HepG2 (cell line): Measurements from ENCODE around the gene MXRA8. TPM values are rescaled to one million over a fixed set of nuclear protein-coding genes. Genes with fewer than 3 reads are reported as not detected.

Source experiments
- ATF7-NPFF ChIP-seq: sonication (generic); formaldehyde crosslinking; IDR thresholded peaks from 2 replicates; pipeline ENCODE4 v1.8.1; 2023; ENCODE audit warnings: mild to moderate bottlenecking, low read depth, missing genetic modification reagents, moderate library complexity
- E2F1 ChIP-seq: sonication (generic); formaldehyde crosslinking; IDR thresholded peaks from 2 replicates; pipeline ENCODE4 v1.5.0; 2020; ENCODE audit warnings: missing genetic modification reagents
- E2F5 ChIP-seq: sonication (generic); formaldehyde crosslinking; conservative IDR thresholded peaks from 2 replicates; pipeline ENCODE4 v1.4.0; 2020; ENCODE audit warnings: missing genetic modification reagents
- HNRNPK ChIP-seq: fragments of 200-400 bp; formaldehyde crosslinking; IDR thresholded peaks from 2 replicates; pipeline ENCODE4 v1.6.1; 2018; ENCODE audit warnings: low read length, low read depth, moderate library complexity, mild to moderate bottlenecking; ENCODE audit not compliant: poor library complexity, severe bottlenecking
- KAT8 ChIP-seq: IDR thresholded peaks from 2 replicates; pipeline ENCODE4 v1.6.1; 2016; ENCODE audit warnings: missing genetic modification reagents, missing compliant biosample characterization
- NFKB2 ChIP-seq: sonication (generic); formaldehyde crosslinking; IDR thresholded peaks from 2 replicates; pipeline ENCODE4 v1.4.0; 2020; ENCODE audit warnings: missing genetic modification reagents, borderline replicate concordance
- SMARCC2 ChIP-seq: fragments of 450-650 bp; IDR thresholded peaks from 2 replicates; pipeline ENCODE4 v1.6.1; 2017; ENCODE audit warnings: antibody characterized with exemption, mild to moderate bottlenecking
- SOX6 ChIP-seq, 2 experiments: fragments of 450-650 bp in 1 of 2; sonication (generic) in 1 of 2; formaldehyde crosslinking in 1 of 2; IDR thresholded peaks; 2 replicates each; pipeline versions ENCODE4 v1.4.0 to v1.6.1; 2017 to 2020; ENCODE audit warnings: antibody characterized with exemption in 1 of 2, mild to moderate bottlenecking in 1 of 2, missing genetic modification reagents in 1 of 2
- ZMYM4 ChIP-seq: sonication (generic); formaldehyde crosslinking; IDR thresholded peaks from 2 replicates; pipeline ENCODE4 v1.8.1; 2023; ENCODE audit warnings: mild to moderate bottlenecking, missing genetic modification reagents
- ZNF143 ChIP-seq: sonication (generic); formaldehyde crosslinking; IDR thresholded peaks from 2 replicates; pipeline ENCODE4 v1.4.0; 2020; ENCODE audit warnings: missing genetic modification reagents
- ZNF253 ChIP-seq: sonication (generic); formaldehyde crosslinking; IDR thresholded peaks from 2 replicates; pipeline ENCODE4 v1.8.0; 2022; ENCODE audit warnings: mild to moderate bottlenecking, missing genetic modification reagents, borderline replicate concordance
- ZNF350 ChIP-seq: sonication (generic); formaldehyde crosslinking; IDR thresholded peaks from 2 replicates; pipeline ENCODE4 v1.4.0; 2020; ENCODE audit warnings: mild to moderate bottlenecking, low read depth, missing genetic modification reagents, borderline replicate concordance
- ZNF382 ChIP-seq: sonication (generic); formaldehyde crosslinking; IDR thresholded peaks from 2 replicates; pipeline ENCODE4 v1.5.0; 2020; ENCODE audit warnings: missing genetic modification reagents, mild to moderate bottlenecking, borderline replicate concordance
- polyA plus RNA-seq, 8 experiments: library from polyadenylated mRNA; depleted of rRNA in 3 of 8; stranded (reverse) in 7 of 8; unstranded in 1 of 8; fragments of >200 nt; fragmentation: Illumina TruSeq in 4 of 8; extraction: Trizol in 4 of 8; gene quantifications; 2 replicates each; pipeline versions ENCODE4 v1.2.1 to v1.2.3, GENCODE V29; 2011 to 2016; ENCODE audit warnings: low read depth in 4 of 8, missing spikeins in 1 of 8, mixed read lengths in 1 of 8; ENCODE audit not compliant: insufficient read depth in 1 of 8
- total RNA-seq, 5 experiments: library from RNA; depleted of rRNA; stranded (reverse); fragments of >200 nt; fragmentation: Illumina TruSeq; extraction: Trizol; gene quantifications; 2 replicates each; pipeline ENCODE4 v1.2.3, GENCODE V29; 2016; ENCODE audit warnings: low read depth in 1 of 5
- TF ChIP-seq, protein P1 (sequence below): sonication (generic); formaldehyde crosslinking; IDR thresholded peaks from 2 replicates; pipeline ENCODE4 v1.5.1; 2020; ENCODE audit warnings: mild to moderate bottlenecking, moderate library complexity, missing genetic modification reagents
- TF ChIP-seq, protein P2 (sequence below): sonication (generic); formaldehyde crosslinking; conservative IDR thresholded peaks from 2 replicates; pipeline ENCODE4 v1.4.0; 2020; ENCODE audit warnings: missing genetic modification reagents
- TF ChIP-seq, protein P3 (sequence below): sonication (generic); formaldehyde crosslinking; conservative IDR thresholded peaks from 2 replicates; pipeline ENCODE4 v1.5.0; 2020; ENCODE audit warnings: missing genetic modification reagents
- TF ChIP-seq, protein P4 (sequence below): sonication (generic); formaldehyde crosslinking; IDR thresholded peaks from 2 replicates; pipeline ENCODE4 v1.5.1; 2020; ENCODE audit warnings: missing genetic modification reagents, mild to moderate bottlenecking, borderline replicate concordance

The MXRA8 gene
- total and polyA plus RNA-seq, 2 of the 13 experiments (the other 11 are each of a cell fraction or from before 2014, with no cell fraction given) = 19.8 to 44.8 TPM

DNA sequence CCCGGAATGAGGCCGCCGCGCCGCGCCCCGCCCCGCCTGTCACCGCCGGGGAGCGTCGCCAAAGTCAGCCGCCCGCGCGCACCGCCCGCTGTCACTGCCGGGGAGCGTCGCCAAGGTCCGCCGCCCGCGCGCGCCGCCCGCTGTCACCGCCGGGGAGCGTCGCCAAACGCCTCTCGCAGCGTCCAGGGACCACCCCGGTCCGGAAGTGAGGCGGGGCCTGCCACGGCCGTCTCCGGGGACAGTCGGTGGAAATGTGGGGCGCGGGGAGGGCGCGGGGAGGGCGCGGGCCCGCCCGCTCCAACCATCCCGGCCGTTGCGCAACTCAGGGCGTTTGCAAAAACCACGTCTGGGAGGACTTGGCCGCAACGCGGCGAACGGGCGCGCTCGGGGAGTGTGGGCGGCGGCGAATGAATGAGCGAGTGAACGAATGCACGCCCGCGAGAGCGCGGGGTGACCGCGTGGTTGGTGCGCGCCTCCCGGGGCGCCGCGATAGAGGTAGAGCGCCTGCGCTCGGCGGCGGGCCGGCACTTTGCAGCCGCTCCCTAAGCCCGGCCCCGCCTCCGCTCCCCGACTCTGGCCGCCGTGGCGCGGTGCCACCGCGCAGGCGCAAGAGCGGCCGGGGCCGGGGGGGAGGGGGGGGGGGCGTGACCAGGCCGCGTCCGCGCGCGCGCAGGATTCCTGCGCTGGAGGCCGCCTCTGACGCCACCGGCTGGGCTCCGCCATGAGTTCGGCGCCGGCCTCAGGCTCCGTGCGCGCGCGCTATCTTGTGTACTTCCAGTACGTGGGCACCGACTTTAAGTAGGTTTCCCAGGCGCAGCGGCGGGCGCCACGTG, 50.2 kb downstream of the MXRA8 start, which contains the start of the genes ACAP3 and PUSL1 (continued):
- TF ChIP-seq ZMYM4 (CRISPR knock-in tag) = peak; percentile 62; the same call in 1 of the 2 replicates
- TF ChIP-seq SOX6 (IDR thresholded peaks at IDR 0.05) = no peak
- peak; percentile 38; the same call in 1 of the 2 replicates for TF ChIP-seq SOX6 (CRISPR knock-in tag; IDR thresholded peaks at IDR 0.05)
- peak; percentile 44; the same call in 1 of the 2 replicates for TF ChIP-seq NFKB2
- peak; percentile 63 for TF ChIP-seq KAT8 (CRISPR knock-in tag)
- TF ChIP-seq ZNF382 (CRISPR knock-in tag) = no peak
- no peak for TF ChIP-seq ZNF253 (CRISPR knock-in tag)
- TF ChIP-seq E2F1 (CRISPR knock-in tag) = peak; percentile 68
- TF ChIP-seq E2F5 (CRISPR knock-in tag) = peak; percentile 52; the same call in 1 of the 2 replicates
- TF ChIP-seq, protein P1, sequence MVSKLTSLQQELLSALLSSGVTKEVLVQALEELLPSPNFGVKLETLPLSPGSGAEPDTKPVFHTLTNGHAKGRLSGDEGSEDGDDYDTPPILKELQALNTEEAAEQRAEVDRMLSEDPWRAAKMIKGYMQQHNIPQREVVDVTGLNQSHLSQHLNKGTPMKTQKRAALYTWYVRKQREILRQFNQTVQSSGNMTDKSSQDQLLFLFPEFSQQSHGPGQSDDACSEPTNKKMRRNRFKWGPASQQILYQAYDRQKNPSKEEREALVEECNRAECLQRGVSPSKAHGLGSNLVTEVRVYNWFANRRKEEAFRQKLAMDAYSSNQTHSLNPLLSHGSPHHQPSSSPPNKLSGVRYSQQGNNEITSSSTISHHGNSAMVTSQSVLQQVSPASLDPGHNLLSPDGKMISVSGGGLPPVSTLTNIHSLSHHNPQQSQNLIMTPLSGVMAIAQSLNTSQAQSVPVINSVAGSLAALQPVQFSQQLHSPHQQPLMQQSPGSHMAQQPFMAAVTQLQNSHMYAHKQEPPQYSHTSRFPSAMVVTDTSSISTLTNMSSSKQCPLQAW (CRISPR knock-in tag) = 0 out of 2 replicates have a peak, but pooled peaks have one; percentile 18
- peak; percentile 54; the same call in 1 of the 2 replicates for TF ChIP-seq ZNF143 (CRISPR knock-in tag)
- TF ChIP-seq ATF7-NPFF (CRISPR knock-in tag) = 0 out of 2 replicates have a peak, but pooled peaks have one; percentile 47
- TF ChIP-seq ZNF350 (CRISPR knock-in tag) = no peak
- TF ChIP-seq, protein P2, sequence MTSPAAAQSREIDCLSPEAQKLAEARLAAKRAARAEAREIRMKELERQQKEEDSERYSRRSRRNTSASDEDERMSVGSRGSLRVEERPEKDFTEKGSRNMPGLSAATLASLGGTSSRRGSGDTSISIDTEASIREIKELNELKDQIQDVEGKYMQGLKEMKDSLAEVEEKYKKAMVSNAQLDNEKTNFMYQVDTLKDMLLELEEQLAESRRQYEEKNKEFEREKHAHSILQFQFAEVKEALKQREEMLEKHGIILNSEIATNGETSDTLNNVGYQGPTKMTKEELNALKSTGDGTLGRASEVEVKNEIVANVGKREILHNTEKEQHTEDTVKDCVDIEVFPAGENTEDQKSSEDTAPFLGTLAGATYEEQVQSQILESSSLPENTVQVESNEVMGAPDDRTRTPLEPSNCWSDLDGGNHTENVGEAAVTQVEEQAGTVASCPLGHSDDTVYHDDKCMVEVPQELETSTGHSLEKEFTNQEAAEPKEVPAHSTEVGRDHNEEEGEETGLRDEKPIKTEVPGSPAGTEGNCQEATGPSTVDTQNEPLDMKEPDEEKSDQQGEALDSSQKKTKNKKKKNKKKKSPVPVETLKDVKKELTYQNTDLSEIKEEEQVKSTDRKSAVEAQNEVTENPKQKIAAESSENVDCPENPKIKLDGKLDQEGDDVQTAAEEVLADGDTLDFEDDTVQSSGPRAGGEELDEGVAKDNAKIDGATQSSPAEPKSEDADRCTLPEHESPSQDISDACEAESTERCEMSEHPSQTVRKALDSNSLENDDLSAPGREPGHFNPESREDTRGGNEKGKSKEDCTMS = no peak
- no peak for TF ChIP-seq SMARCC2
- peak; percentile 86 for TF ChIP-seq HNRNPK
- TF ChIP-seq, protein P3, sequence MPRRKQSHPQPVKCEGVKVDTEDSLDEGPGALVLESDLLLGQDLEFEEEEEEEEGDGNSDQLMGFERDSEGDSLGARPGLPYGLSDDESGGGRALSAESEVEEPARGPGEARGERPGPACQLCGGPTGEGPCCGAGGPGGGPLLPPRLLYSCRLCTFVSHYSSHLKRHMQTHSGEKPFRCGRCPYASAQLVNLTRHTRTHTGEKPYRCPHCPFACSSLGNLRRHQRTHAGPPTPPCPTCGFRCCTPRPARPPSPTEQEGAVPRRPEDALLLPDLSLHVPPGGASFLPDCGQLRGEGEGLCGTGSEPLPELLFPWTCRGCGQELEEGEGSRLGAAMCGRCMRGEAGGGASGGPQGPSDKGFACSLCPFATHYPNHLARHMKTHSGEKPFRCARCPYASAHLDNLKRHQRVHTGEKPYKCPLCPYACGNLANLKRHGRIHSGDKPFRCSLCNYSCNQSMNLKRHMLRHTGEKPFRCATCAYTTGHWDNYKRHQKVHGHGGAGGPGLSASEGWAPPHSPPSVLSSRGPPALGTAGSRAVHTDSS (CRISPR knock-in tag) = no peak
- TF ChIP-seq, protein P4, sequence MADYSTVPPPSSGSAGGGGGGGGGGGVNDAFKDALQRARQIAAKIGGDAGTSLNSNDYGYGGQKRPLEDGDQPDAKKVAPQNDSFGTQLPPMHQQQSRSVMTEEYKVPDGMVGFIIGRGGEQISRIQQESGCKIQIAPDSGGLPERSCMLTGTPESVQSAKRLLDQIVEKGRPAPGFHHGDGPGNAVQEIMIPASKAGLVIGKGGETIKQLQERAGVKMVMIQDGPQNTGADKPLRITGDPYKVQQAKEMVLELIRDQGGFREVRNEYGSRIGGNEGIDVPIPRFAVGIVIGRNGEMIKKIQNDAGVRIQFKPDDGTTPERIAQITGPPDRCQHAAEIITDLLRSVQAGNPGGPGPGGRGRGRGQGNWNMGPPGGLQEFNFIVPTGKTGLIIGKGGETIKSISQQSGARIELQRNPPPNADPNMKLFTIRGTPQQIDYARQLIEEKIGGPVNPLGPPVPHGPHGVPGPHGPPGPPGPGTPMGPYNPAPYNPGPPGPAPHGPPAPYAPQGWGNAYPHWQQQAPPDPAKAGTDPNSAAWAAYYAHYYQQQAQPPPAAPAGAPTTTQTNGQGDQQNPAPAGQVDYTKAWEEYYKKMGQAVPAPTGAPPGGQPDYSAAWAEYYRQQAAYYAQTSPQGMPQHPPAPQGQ (CRISPR knock-in tag) = no peak
